CD4-positive, alpha-beta T cell (primary cell): ENCODE measurements around the gene MPRIP. TPM values are rescaled to one million over a fixed set of nuclear protein-coding genes. Genes with fewer than 3 reads are reported as not detected.

ENCODE experiments used
- ATAC-seq: fragments of 200-7000 bp; cut with Tn5 transposase; one replicate; pipeline ENCODE4 v1.10.0; 2022; ENCODE audit warnings: mild to moderate bottlenecking; ENCODE audit not compliant: poor library complexity
- CTCF ChIA-PET: fragments of 350-600 bp; sonication (Branson Sonifier 250); formaldehyde crosslinking; loops from one replicate; lab custom pipeline; 2021; ENCODE audit warnings: antibody characterized with exemption, inconsistent platforms; lab: Charles Lee
- POLR2A ChIA-PET: fragments of 350-600 bp; sonication (Branson Sonifier 250); formaldehyde crosslinking; loops from one replicate; lab custom pipeline; 2021; ENCODE audit warnings: antibody characterized with exemption, inconsistent platforms; lab: Charles Lee
- DNase-seq, 14 experiments: peaks; one replicate each; pipeline ENCODE4 v3.0.0-alpha.2; 2013 to 2020; ENCODE audit warnings: mixed read lengths in 2 of 14
- H3K27ac ChIP-seq, 2 donors: one replicate each; pipeline versions ENCODE4 v1.5.1 to v1.7.0; 2013; ENCODE audit warnings: low read length in 2 of 2, low read depth in 1 of 2, mild to moderate bottlenecking in 1 of 2
- H3K27me3 ChIP-seq, 2 experiments: 1 replicate in 1 of 2; 2 replicates in 1 of 2; pipeline versions ENCODE4 v1.6.1 to v1.7.0; 2013; ENCODE audit warnings: low read length in 2 of 2, control low read depth in 1 of 2, mild to moderate bottlenecking in 1 of 2, moderate library complexity in 1 of 2; ENCODE audit not compliant: insufficient read depth in 2 of 2, control insufficient read depth in 1 of 2
- H3K36me3 ChIP-seq: one replicate; pipeline ENCODE4 v1.6.1; 2013; ENCODE audit warnings: low read length, control low read depth; ENCODE audit not compliant: insufficient read depth
- H3K4me1 ChIP-seq: one replicate; pipeline ENCODE4 v1.6.1; 2013; ENCODE audit warnings: low read length, control low read depth; ENCODE audit not compliant: insufficient read depth
- H3K4me3 ChIP-seq: one replicate; pipeline ENCODE4 v1.5.1; 2013; ENCODE audit warnings: mild to moderate bottlenecking, low read length, moderate library complexity
- H3K9me3 ChIP-seq, 2 experiments: 1 replicate in 1 of 2; 2 replicates in 1 of 2; pipeline versions ENCODE4 v1.6.1 to v1.7.0; 2013; ENCODE audit warnings: low read length in 2 of 2, mild to moderate bottlenecking in 2 of 2, control low read depth in 1 of 2, moderate library complexity in 1 of 2; ENCODE audit not compliant: control insufficient read depth in 1 of 2, insufficient read depth in 1 of 2
- H3K27ac Mint-ChIP-seq: one replicate; pipeline ENCODE4 v1.8.0; 2020; ENCODE audit warnings: mixed read lengths
- H3K27me3 Mint-ChIP-seq: one replicate; pipeline ENCODE4 v1.8.0; 2021; ENCODE audit warnings: mixed read lengths
- H3K36me3 Mint-ChIP-seq: one replicate; pipeline ENCODE4 v1.8.0; 2021; ENCODE audit warnings: low read depth, mixed read lengths
- H3K4me1 Mint-ChIP-seq: one replicate; pipeline ENCODE4 v1.8.0; 2021; ENCODE audit warnings: low read depth, mixed read lengths
- H3K4me3 Mint-ChIP-seq: one replicate; pipeline ENCODE4 v1.8.0; 2020; ENCODE audit warnings: mild to moderate bottlenecking, mixed read lengths
- H3K9me3 Mint-ChIP-seq: one replicate; pipeline ENCODE4 v1.8.0; 2020; ENCODE audit warnings: mixed read lengths
- CTCF ChIP-seq: fragments of 200-600 bp; IDR thresholded peaks from one replicate; pipeline ENCODE4 v1.8.0; 2022; ENCODE audit warnings: antibody characterized with exemption, mild to moderate bottlenecking
- intact Hi-C, 2 experiments: fragments of 100-400 bp; cut with DNase I in 1 of 2; cut with micrococcal nuclease in 1 of 2; formaldehyde crosslinking; loops; one replicate each; pipeline versions ENCODE4 v1.15.1 to v1.9.0; 2023 to 2025; cut with DNase I, micrococcal nuclease
- total RNA-seq, 174 experiments: library from RNA in 2 of 174; stranded (reverse) in 2 of 174; gene quantifications; one replicate each; pipeline ENCODE4 v1.2.3 and lab custom pipeline; 2021 to 2026

The MPRIP gene
- total RNA-seq, 2 experiments from 2014 or later: 176 to 188 TPM

- Mint-ChIP-seq H3K4me3 (no peak overlapping the region), H3K27ac (peak overlapping the region; percentile 52), H3K27me3 (no peaks in the 10 kb centered on the region), H3K36me3 (peaks cover 94% of the 10 kb centered on the region), H3K9me3 (no peaks in the 10 kb centered on the region), H3K4me1 (peaks cover 43% of the 10 kb centered on the region)
- H3K36me3 ChIP-seq: peaks cover 82% of the 10 kb centered on the region
- POLR2A ChIA-PET: no interaction called here
- no peaks in the 10 kb centered on the region for H3K27me3 ChIP-seq
- H3K9me3 ChIP-seq: no peaks in the 10 kb centered on the region
- no peak for TF ChIP-seq CTCF
- DNase-seq (no peak), ATAC-seq (no peak)
- intact Hi-C loops: loop anchor here (5.0 to 10.0 kb wide), 2 partner anchors 54 to 57 kb away; partner anchors contain the start of gene PLD6 (in 2 of the 2)
- H3K4me3 ChIP-seq: no peak overlapping the region
- peaks cover 49% of the 10 kb centered on the region for H3K4me1 ChIP-seq
- CTCF ChIA-PET: interaction anchor here (0.6 kb wide), 1 partner anchor 940 kb away, joined by 4 read pairs; no protein-coding TSS in a partner anchor
- H3K27ac ChIP-seq: no peak overlapping the region
These were observed 108.2 kb downstream of the MPRIP start for GRCh38 chr17:17150448-17150800.

- intact Hi-C loops: loop anchor here (5.0 to 10.0 kb wide), 2 partner anchors 54 to 56 kb away; partner anchors contain the start of gene PLD6 (in 2 of the 2)
- no peak overlapping the region for H3K4me3 Mint-ChIP-seq
- ChIA-PET POLR2A (no interaction called here), CTCF (no interaction called here)
- ATAC-seq: no peak
- DNase-seq: peak in 2 of 14 experiments; percentile 24 to 49
- Histone ChIP-seq H3K4me3 (no peak overlapping the region), H3K9me3 (no peaks in the 10 kb centered on the region), H3K36me3 (peaks cover 82% of the 10 kb centered on the region), H3K27ac (no peak overlapping the region), H3K27me3 (no peaks in the 10 kb centered on the region), H3K4me1 (peaks cover 55% of the 10 kb centered on the region)
- TF ChIP-seq CTCF: no peak
- H3K4me1 Mint-ChIP-seq: peaks cover 48% of the 10 kb centered on the region
- H3K9me3 Mint-ChIP-seq: no peaks in the 10 kb centered on the region
- peak overlapping the region; percentile 81 for H3K27ac Mint-ChIP-seq
- no peaks in the 10 kb centered on the region for H3K27me3 Mint-ChIP-seq
- peaks cover 94% of the 10 kb centered on the region for H3K36me3 Mint-ChIP-seq
These were observed 108.8 kb downstream of the MPRIP start for GRCh38 chr17:17151055-17151454.

GRCh38 chr17:17151541-17151940 lies 109.3 kb downstream of the MPRIP start:
- no peak overlapping the region for H3K4me3 ChIP-seq
- intact Hi-C loops: loop anchor here (5.0 to 10.0 kb wide), 2 partner anchors 53 to 56 kb away; partner anchors contain the start of gene PLD6 (in 2 of the 2)
- H3K9me3 ChIP-seq: no peaks in the 10 kb centered on the region
- no peak for TF ChIP-seq CTCF
- peaks cover 82% of the 10 kb centered on the region for H3K36me3 ChIP-seq
- H3K36me3 Mint-ChIP-seq: peaks cover 94% of the 10 kb centered on the region
- peaks cover 55% of the 10 kb centered on the region for H3K4me1 ChIP-seq
- POLR2A ChIA-PET: no interaction called here
- no peaks in the 10 kb centered on the region for H3K9me3 Mint-ChIP-seq
- CTCF ChIA-PET: no interaction called here
- H3K27me3 Mint-ChIP-seq: no peaks in the 10 kb centered on the region
- H3K27ac ChIP-seq: no peak overlapping the region
- DNase-seq (peak in 1 of 14 experiments; percentile 37), ATAC-seq (no peak)
- H3K27ac Mint-ChIP-seq: peak overlapping the region; percentile 81
- no peak overlapping the region for H3K4me3 Mint-ChIP-seq
- H3K27me3 ChIP-seq: no peaks in the 10 kb centered on the region
- H3K4me1 Mint-ChIP-seq: peaks cover 48% of the 10 kb centered on the region
